Measurements from ENCODE around the gene SYNE1.
A peak's percentile ranks its signal among the peaks of the same experiment; 100 is the strongest.
"Not testable (repeated sequence)": the region's sequence is repeated elsewhere in the genome, so short reads cannot be mapped to it uniquely, and the experiment has no call there.

Gene SYNE1

DNA sequence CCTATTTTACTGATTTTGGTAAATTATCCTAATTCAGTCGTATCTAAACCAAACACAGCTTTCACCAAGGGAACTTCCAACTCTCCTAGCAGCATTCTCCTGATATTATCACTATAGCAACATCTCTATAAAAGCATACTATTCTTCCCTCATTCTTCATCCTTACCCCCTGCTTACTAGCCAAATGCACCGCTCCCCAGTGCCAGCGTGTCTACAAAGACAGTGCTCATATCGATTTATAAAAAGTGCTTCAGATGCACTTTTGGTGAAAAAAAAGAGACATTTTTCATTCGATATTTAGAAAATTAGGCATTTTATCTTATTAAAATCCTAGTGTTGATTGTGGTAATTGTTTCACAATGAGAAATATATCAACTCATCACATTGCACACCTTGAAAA, 74.0 kb downstream of the SYNE1 start:
- no peak for DNase-seq

DNA sequence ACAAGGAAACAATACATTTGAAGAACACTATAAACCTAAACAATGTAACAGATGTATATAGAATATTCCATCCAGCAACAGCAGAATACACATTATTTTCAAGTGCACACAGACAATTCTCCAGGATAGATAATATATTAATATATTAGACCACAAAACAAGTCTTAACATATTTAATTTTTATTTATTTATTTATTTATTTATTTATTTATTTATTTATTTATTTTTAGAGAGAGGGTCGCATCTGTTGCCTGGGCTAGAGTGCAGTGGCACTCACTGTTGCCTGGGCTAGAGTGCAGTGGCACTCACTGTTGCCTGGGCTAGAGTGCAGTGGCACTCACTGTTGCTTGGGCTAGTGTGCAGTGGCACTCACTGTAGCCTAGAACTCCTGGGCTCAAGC, 78.4 kb downstream of the SYNE1 start:
- not testable (repeated sequence) for DNase-seq

- no peak for DNase-seq
Observed at GRCh38 chr6:152557502-152557901, 79.7 kb downstream of the SYNE1 start.

- no peak for DNase-seq
Observed at GRCh38 chr6:152554851-152555250, 82.3 kb downstream of the SYNE1 start.

- peak; percentile 62 for DNase-seq
Observed at GRCh38 chr6:152552616-152553209, 84.4 kb downstream of the SYNE1 start.

GRCh38 chr6:152543519-152543918, 93.6 kb downstream of the SYNE1 start:
- no peak for DNase-seq

- no peak for DNase-seq
Observed at GRCh38 chr6:152540381-152540780, 96.8 kb downstream of the SYNE1 start.

DNA sequence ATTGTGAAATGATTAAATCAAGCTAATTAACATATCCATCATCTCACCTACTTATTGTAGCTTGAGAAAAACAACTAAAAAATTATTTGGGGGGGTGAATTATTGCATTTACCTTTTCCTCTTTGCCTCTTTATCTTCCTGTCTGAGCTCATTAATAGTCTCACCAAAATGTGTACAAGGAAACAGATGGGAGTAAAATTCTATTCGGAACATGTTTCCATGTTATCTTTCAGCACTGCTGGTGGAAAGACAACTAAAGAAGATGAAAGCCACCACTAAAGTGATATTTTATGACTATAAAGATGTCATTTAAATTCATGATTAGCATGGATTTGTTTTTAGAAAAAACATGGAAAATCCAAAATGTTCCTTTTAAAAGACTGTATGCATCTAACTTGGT, 102.6 kb downstream of the SYNE1 start:
- no peak for DNase-seq

GRCh38 chr6:152532556-152533422, 104.4 kb downstream of the SYNE1 start:
- no peak for DNase-seq

DNA sequence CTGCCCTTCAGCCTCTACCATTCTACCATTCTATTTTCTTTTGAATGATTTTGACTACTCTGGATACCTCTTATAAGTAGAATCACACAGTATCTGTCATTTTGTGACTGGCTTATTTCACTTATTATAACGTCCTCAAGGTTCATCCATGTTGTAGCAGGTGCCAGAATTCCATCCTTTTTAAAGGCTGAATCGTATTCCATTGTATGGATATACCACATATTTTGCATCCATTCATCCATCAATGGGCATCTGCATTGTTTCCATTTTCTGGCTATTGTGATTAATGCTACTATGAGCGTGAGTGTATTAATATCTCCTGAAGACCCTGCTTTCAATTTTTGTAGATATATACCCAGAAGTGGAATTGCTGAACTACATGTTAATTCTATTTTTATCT, 105.5 kb downstream of the SYNE1 start:
- no peak for DNase-seq

GRCh38 chr6:152529369-152529768, 107.8 kb downstream of the SYNE1 start:
- no peak for DNase-seq

DNA sequence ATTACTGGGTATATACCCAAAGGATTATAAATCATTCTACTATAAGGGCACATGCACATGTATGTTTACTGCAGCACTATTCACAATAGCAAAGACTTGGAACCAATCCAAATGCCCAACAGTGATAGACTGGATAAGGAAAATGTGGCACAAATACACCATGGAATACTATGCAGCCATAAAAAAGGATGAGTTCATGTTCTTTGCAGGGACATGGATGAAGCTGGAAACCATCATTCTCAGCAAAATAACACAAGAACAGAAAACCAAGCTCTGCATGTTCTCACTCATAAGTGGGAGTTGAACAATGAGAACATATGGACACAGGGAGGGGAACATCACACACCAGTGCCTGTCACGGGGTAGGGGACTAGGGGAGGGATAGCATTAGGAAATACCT, 123.0 kb downstream of the SYNE1 start:
- DNase-seq = not testable (repeated sequence)

DNA sequence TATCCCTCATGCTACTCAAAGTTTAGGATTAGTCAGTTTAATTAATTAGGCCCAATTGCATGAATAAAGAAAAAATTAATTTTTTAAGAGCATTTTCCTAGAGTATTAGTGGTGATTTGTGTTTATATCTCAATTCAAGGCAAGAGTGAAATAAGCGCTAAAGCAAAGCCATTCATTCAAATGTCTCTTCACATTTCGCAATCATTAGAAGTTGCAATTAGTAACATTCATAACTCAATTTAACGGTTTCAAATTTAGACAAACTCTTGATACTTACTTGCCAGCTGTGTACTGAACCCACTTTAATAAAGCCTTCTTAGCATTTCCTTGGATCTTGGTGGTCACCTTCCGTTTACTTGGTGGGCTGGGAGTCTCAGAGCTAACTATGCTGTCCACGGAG, 127.2 kb downstream of the SYNE1 start:
- DNase-seq = no peak

DNA sequence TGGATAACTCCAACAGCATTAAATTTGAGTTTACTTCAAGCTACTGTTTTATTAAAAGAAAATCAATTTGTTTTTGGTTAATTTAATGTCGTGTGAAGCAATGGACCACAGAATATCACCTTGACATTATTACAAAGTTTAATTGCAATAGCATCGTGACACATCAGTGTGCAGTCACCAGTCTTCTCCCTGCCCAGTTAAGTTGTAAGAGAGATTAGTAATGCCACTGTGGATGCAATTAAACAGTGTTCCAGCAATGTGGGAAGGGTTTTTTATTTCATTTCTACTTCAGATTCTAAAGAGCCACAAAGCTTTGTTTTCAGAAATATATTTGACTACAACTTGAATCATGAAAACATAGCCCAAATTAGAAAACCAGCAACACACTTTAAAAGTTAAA, 128.7 kb downstream of the SYNE1 start:
- no peak for DNase-seq

- no peak for DNase-seq
Observed at GRCh38 chr6:152503546-152503945, 133.6 kb downstream of the SYNE1 start.

DNA sequence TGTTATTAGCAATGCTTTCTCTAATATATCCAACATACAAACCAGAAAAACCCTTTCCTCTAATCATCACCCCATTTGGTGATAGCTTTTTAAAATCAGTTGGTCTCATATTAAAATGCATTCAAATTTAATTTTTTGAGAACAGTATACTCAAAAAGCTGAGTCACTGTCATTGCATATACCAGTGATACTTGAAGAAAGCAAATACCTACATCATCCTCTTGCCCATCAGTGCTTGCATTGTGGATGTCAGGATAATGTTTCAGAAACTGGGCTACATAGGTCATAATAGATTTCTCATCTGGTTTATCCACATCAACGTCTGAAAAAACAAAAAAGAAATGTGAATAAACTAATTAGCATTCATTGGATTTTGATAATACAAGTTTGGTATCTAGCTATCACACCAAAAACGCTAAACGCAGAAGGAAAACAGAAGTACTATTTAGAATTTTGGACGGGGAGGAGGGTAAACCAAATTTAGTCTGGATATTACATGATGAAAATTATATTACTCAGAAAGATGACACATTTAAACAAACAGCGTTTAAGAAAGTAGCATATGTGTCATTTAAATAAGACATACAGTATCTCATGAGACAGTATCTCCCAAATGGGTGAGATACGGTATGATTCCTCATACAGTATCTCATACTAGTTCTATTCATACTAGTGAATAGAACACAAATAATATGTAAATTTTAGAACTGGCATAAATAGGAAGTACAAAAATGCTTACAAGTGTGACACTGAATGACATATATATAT, 134.6 kb downstream of the SYNE1 start:
- no peak for DNase-seq

- no peak for DNase-seq
Observed at GRCh38 chr6:152499931-152500330, 137.2 kb downstream of the SYNE1 start.

GRCh38 chr6:152496731-152497130, 140.4 kb downstream of the SYNE1 start:
- no peak for DNase-seq

GRCh38 chr6:152495456-152495855, 141.7 kb downstream of the SYNE1 start:
- not testable (repeated sequence) for DNase-seq

GRCh38 chr6:152492281-152492680, 144.9 kb downstream of the SYNE1 start:
- DNase-seq = not testable (repeated sequence)

- DNase-seq = not testable (repeated sequence)
Observed at GRCh38 chr6:152491501-152491900, 145.7 kb downstream of the SYNE1 start.

- not testable (repeated sequence) for DNase-seq
Observed at GRCh38 chr6:152490971-152491378, 146.2 kb downstream of the SYNE1 start.

- DNase-seq = no peak
Observed at GRCh38 chr6:152484806-152485205, 152.4 kb downstream of the SYNE1 start.

DNA sequence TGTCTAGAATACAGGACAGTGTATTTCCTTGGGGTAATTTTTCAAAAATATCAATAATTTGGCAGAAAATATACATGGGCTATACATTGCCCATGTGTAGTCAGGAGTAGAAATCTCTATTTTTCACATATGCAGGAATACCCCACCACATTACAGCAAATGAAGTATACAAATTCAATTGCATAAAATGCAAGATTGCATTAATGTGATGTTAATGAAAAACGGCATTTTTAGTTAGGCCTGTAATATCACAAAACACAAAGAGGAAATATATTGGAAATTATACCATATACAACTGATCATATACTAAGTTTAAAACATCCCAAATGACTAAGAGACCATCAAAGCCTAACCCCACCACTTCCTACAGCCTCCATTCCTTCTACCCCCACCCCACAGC, 154.9 kb downstream of the SYNE1 start:
- no peak for DNase-seq
